HepG2 (cell line): ENCODE measurements around the gene DNAJC13.

Source experiments
- ERF ChIP-seq: IDR thresholded peaks from 2 replicates; pipeline ENCODE4 v1.6.1; 2018; ENCODE audit warnings: missing biosample characterization, missing genetic modification reagents
- EZH2 ChIP-seq: conservative IDR thresholded peaks from 2 replicates; pipeline ENCODE4 v1.6.1; 2012; ENCODE audit warnings: mild to moderate bottlenecking, low read depth, low read length, moderate library complexity
- FOXK1 ChIP-seq: sonication (generic); formaldehyde crosslinking; IDR thresholded peaks from 2 replicates; pipeline ENCODE4 v1.4.0; 2020; ENCODE audit warnings: low read depth, missing genetic modification reagents, borderline replicate concordance
- GLI4 ChIP-seq: sonication (generic); formaldehyde crosslinking; IDR thresholded peaks from 2 replicates; pipeline ENCODE4 v1.5.1; 2020; ENCODE audit warnings: missing genetic modification reagents, mild to moderate bottlenecking, moderate library complexity, borderline replicate concordance
- HNRNPUL1 ChIP-seq: fragments of 200-400 bp; formaldehyde crosslinking; IDR thresholded peaks from 2 replicates; pipeline ENCODE4 v1.6.1; 2017; ENCODE audit warnings: low read depth, mild to moderate bottlenecking, low read length, moderate library complexity
- JUND ChIP-seq: sonication (generic); formaldehyde crosslinking; IDR thresholded peaks from 2 replicates; pipeline ENCODE4 v1.8.0; 2022; ENCODE audit warnings: mild to moderate bottlenecking, missing genetic modification reagents
- KDM4B ChIP-seq: sonication (generic); formaldehyde crosslinking; IDR thresholded peaks from 2 replicates; pipeline ENCODE4 v1.4.0; 2020; ENCODE audit warnings: missing genetic modification reagents
- KLF16 ChIP-seq, 2 experiments: sonication (generic) in 1 of 2; formaldehyde crosslinking in 1 of 2; IDR thresholded peaks; 2 replicates each; pipeline versions ENCODE4 v1.6.1 to v1.8.0; 2016 to 2023; ENCODE audit warnings: missing genetic modification reagents in 2 of 2, missing compliant biosample characterization in 1 of 2
- MYC ChIP-seq: sonication (generic); formaldehyde crosslinking; IDR thresholded peaks from 2 replicates; pipeline ENCODE4 v1.9.0; 2021; ENCODE audit warnings: missing genetic modification reagents, borderline replicate concordance
- POLR2A ChIP-seq, 2 experiments: IDR thresholded peaks; 2 replicates each; pipeline ENCODE4 v1.6.1; 2011; ENCODE audit warnings: low read depth in 2 of 2, low read length in 2 of 2, mild to moderate bottlenecking in 1 of 2, moderate library complexity in 1 of 2; ENCODE audit not compliant: insufficient read depth in 1 of 2
- ZFP36 ChIP-seq: fragments of 150-350 bp; IDR thresholded peaks from 2 replicates; pipeline ENCODE4 v1.6.1; 2018; ENCODE audit warnings: borderline replicate concordance, low read length, low read depth; ENCODE audit not compliant: partially characterized antibody
- TF ChIP-seq, protein P1 (sequence below), 2 experiments: sonication (generic) in 1 of 2; formaldehyde crosslinking in 1 of 2; IDR thresholded peaks; 2 replicates each; pipeline versions ENCODE4 v1.4.0 to v1.6.1; 2018 to 2020; ENCODE audit warnings: missing genetic modification reagents in 2 of 2, borderline replicate concordance in 1 of 2, low read depth in 1 of 2, mild to moderate bottlenecking in 1 of 2, missing biosample characterization in 1 of 2
- TF ChIP-seq, protein P2 (sequence below): sonication (generic); formaldehyde crosslinking; IDR thresholded peaks from 2 replicates; pipeline ENCODE4 v1.5.0; 2020; ENCODE audit warnings: mild to moderate bottlenecking, missing genetic modification reagents, moderate library complexity
- TF ChIP-seq, protein P3 (sequence below): sonication (generic); formaldehyde crosslinking; IDR thresholded peaks from 2 replicates; pipeline ENCODE4 v1.8.1; 2022; ENCODE audit warnings: mild to moderate bottlenecking, missing genetic modification reagents

DNA sequence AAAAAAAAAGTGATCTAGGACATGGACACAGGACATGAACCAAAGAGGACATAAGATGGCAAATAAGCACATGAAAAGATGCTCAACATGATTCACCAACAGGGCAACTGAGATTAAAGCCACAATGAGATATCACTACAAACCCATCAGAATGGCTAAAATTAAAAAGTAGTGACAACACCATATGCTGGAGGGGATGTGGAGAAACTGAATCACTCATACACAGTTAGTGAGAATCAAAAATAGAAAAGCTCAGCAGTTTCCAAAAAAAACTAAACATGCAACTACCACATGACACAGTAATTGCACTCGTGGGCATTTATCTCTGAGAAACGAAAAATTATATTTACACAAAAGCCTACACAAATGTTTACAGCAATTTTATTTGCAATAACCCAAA is 151.9 kb downstream of the DNAJC13 start:
- TF ChIP-seq POLR2A (IDR thresholded peaks at IDR 0.05; ENCODE audit: insufficient read depth in 1 of 2, low read depth in 2 of 2, low read length in 2 of 2): no peak
- TF ChIP-seq, protein P1, sequence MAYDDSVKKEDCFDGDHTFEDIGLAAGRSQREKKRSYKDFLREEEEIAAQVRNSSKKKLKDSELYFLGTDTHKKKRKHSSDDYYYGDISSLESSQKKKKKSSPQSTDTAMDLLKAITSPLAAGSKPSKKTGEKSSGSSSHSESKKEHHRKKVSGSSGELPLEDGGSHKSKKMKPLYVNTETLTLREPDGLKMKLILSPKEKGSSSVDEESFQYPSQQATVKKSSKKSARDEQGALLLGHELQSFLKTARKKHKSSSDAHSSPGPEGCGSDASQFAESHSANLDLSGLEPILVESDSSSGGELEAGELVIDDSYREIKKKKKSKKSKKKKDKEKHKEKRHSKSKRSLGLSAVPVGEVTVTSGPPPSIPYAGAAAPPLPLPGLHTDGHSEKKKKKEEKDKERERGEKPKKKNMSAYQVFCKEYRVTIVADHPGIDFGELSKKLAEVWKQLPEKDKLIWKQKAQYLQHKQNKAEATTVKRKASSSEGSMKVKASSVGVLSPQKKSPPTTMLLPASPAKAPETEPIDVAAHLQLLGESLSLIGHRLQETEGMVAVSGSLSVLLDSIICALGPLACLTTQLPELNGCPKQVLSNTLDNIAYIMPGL (CRISPR knock-in tag; IDR thresholded peaks at IDR 0.05; ENCODE audit: borderline replicate concordance in 1 of 2, low read depth in 1 of 2): no peak
- TF ChIP-seq, protein P2, sequence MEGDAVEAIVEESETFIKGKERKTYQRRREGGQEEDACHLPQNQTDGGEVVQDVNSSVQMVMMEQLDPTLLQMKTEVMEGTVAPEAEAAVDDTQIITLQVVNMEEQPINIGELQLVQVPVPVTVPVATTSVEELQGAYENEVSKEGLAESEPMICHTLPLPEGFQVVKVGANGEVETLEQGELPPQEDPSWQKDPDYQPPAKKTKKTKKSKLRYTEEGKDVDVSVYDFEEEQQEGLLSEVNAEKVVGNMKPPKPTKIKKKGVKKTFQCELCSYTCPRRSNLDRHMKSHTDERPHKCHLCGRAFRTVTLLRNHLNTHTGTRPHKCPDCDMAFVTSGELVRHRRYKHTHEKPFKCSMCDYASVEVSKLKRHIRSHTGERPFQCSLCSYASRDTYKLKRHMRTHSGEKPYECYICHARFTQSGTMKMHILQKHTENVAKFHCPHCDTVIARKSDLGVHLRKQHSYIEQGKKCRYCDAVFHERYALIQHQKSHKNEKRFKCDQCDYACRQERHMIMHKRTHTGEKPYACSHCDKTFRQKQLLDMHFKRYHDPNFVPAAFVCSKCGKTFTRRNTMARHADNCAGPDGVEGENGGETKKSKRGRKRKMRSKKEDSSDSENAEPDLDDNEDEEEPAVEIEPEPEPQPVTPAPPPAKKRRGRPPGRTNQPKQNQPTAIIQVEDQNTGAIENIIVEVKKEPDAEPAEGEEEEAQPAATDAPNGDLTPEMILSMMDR (CRISPR knock-in tag): no peak
- no peak for TF ChIP-seq ZFP36
- no peak for TF ChIP-seq HNRNPUL1
- TF ChIP-seq EZH2: no peak
- TF ChIP-seq, protein P3, sequence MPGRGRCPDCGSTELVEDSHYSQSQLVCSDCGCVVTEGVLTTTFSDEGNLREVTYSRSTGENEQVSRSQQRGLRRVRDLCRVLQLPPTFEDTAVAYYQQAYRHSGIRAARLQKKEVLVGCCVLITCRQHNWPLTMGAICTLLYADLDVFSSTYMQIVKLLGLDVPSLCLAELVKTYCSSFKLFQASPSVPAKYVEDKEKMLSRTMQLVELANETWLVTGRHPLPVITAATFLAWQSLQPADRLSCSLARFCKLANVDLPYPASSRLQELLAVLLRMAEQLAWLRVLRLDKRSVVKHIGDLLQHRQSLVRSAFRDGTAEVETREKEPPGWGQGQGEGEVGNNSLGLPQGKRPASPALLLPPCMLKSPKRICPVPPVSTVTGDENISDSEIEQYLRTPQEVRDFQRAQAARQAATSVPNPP (CRISPR knock-in tag): no peak
- TF ChIP-seq MYC (CRISPR knock-in tag): no peak
- no peak for TF ChIP-seq ERF
- TF ChIP-seq KLF16 (CRISPR knock-in tag; IDR thresholded peaks at IDR 0.05): no peak
- TF ChIP-seq JUND (CRISPR knock-in tag): no peak
- no peak for TF ChIP-seq FOXK1 (CRISPR knock-in tag)
- TF ChIP-seq GLI4 (CRISPR knock-in tag): no peak
- no peak for TF ChIP-seq KDM4B (CRISPR knock-in tag)
